Hematopoietic multipotent progenitor cell treated with erythropoietin and hydrocortisone succinate and interleukin-3 and kit ligand, for 15 days (in vitro differentiated cells): ENCODE measurements around the gene GSTO2.
A peak's percentile ranks its signal among the peaks of the same experiment; 100 is the strongest.

ENCODE experiments used
- DNase-seq: peaks from one replicate; pipeline ENCODE4 v3.0.0-alpha.2; 2015; ENCODE audit warnings: low spot score

Gene GSTO2

GRCh38 chr10:104340641-104341040, 71.7 kb downstream of the GSTO2 start:
- DNase-seq: no peak

- DNase-seq: no peak
These were observed 74.0 kb downstream of the GSTO2 start for GRCh38 chr10:104342941-104343411.

- DNase-seq: no peak
These were observed 75.2 kb downstream of the GSTO2 start for GRCh38 chr10:104344219-104344618.

- no peak for DNase-seq
These were observed 76.5 kb downstream of the GSTO2 start for GRCh38 chr10:104345515-104345914.

GRCh38 chr10:104345941-104346340, 77.0 kb downstream of the GSTO2 start:
- DNase-seq: no peak

GRCh38 chr10:104347295-104348045, 78.5 kb downstream of the GSTO2 start:
- DNase-seq: peak; percentile 50

GRCh38 chr10:104348601-104349000, 79.6 kb downstream of the GSTO2 start:
- no peak for DNase-seq

GRCh38 chr10:104349623-104350126, 80.7 kb downstream of the GSTO2 start:
- no peak for DNase-seq

GRCh38 chr10:104350127-104350635, 81.2 kb downstream of the GSTO2 start:
- DNase-seq: peak; percentile 86

- no peak for DNase-seq
These were observed 82.2 kb downstream of the GSTO2 start for GRCh38 chr10:104351061-104351702.

GRCh38 chr10:104351919-104352318, 82.9 kb downstream of the GSTO2 start:
- no peak for DNase-seq

- DNase-seq: peak; percentile 99
These were observed 84.5 kb downstream of the GSTO2 start, which contains the start of gene CFAP58 for GRCh38 chr10:104353325-104354048. CFAP58 (plus strand) TSS chr10:104353833; CDS start chr10:104353898, 65 bp downstream.
